Mesenchymal stem cell (in vitro differentiated cells and primary cell): ENCODE results near the gene HOXC5.

Experiments used
- DNase-seq: peaks from one replicate; pipeline ENCODE4 v3.0.0-alpha.2; 2013
- H2AFZ ChIP-seq: one replicate; pipeline ENCODE4 v1.6.1; 2013; ENCODE audit warnings: low read depth, mild to moderate bottlenecking, control low read depth, inconsistent platforms, low read length, moderate library complexity
- H2AK5ac ChIP-seq: 2 replicates; pipeline ENCODE4 v1.6.1; 2013; ENCODE audit warnings: low read length, moderate library complexity, mild to moderate bottlenecking, inconsistent platforms; ENCODE audit not compliant: severe bottlenecking
- H2BK120ac ChIP-seq: one replicate; pipeline ENCODE4 v1.6.1; 2013; ENCODE audit warnings: low read depth, mild to moderate bottlenecking, inconsistent platforms, low read length, moderate library complexity
- H2BK12ac ChIP-seq, 2 experiments: one replicate each; pipeline ENCODE4 v1.6.1; 2013; ENCODE audit warnings: inconsistent platforms in 2 of 2, low read length in 2 of 2, mild to moderate bottlenecking in 2 of 2, moderate library complexity in 2 of 2, control low read depth in 1 of 2
- H2BK15ac ChIP-seq: one replicate; pipeline ENCODE4 v1.6.1; 2013; ENCODE audit warnings: mild to moderate bottlenecking, low read depth, inconsistent platforms; ENCODE audit not compliant: poor library complexity, severe bottlenecking
- H2BK5ac ChIP-seq: 2 replicates; pipeline ENCODE4 v1.6.1; 2013; ENCODE audit warnings: low read depth, mild to moderate bottlenecking, low read length, control low read depth, inconsistent platforms; ENCODE audit not compliant: poor library complexity, severe bottlenecking
- H3K14ac ChIP-seq, 2 experiments: one replicate each; pipeline ENCODE4 v1.6.1; 2013; ENCODE audit warnings: inconsistent platforms in 2 of 2, low read length in 2 of 2, control low read depth in 1 of 2, mild to moderate bottlenecking in 1 of 2, moderate library complexity in 1 of 2
- H3K18ac ChIP-seq, 2 experiments: one replicate each; pipeline ENCODE4 v1.6.1; 2013; ENCODE audit warnings: inconsistent platforms in 2 of 2, low read length in 2 of 2, control low read depth in 1 of 2, low read depth in 1 of 2, mild to moderate bottlenecking in 1 of 2
- H3K23ac ChIP-seq, 2 experiments: one replicate each; pipeline ENCODE4 v1.6.1; 2013; ENCODE audit warnings: inconsistent platforms in 2 of 2, low read length in 2 of 2, mild to moderate bottlenecking in 2 of 2, moderate library complexity in 2 of 2, control low read depth in 1 of 2
- H3K27ac ChIP-seq: 2 replicates; pipeline ENCODE4 v1.5.1; 2013; ENCODE audit warnings: mild to moderate bottlenecking, moderate library complexity, low read length, control low read depth, inconsistent platforms; ENCODE audit not compliant: poor library complexity, severe bottlenecking
- H3K27me3 ChIP-seq, 2 experiments: 2 replicates each; pipeline versions ENCODE4 v1.6.1 to v1.7.0; 2013; ENCODE audit warnings: low read length in 2 of 2, mild to moderate bottlenecking in 2 of 2, moderate library complexity in 2 of 2, control low read depth in 1 of 2, inconsistent platforms in 1 of 2; ENCODE audit not compliant: control insufficient read depth in 1 of 2, insufficient read depth in 1 of 2
- H3K36me3 ChIP-seq, 2 experiments: 2 replicates each; pipeline versions ENCODE4 v1.6.1 to v1.7.0; 2013; ENCODE audit warnings: low read length in 2 of 2, control low read depth in 1 of 2, inconsistent platforms in 1 of 2, low read depth in 1 of 2, mild to moderate bottlenecking in 1 of 2; ENCODE audit not compliant: insufficient read depth in 2 of 2, control insufficient read depth in 1 of 2
- H3K4ac ChIP-seq, 2 experiments: one replicate each; pipeline ENCODE4 v1.6.1; 2013; ENCODE audit warnings: inconsistent platforms in 2 of 2, low read length in 2 of 2, mild to moderate bottlenecking in 2 of 2, moderate library complexity in 2 of 2, control low read depth in 1 of 2, low read depth in 1 of 2
- H3K4me1 ChIP-seq: 2 replicates; pipeline ENCODE4 v1.6.1; 2013; ENCODE audit warnings: low read depth, low read length, control low read depth; ENCODE audit not compliant: control insufficient read depth, insufficient read depth
- H3K4me2 ChIP-seq: 2 replicates; pipeline ENCODE4 v1.6.1; 2013; ENCODE audit warnings: low read length, mild to moderate bottlenecking, inconsistent platforms; ENCODE audit not compliant: poor library complexity, severe bottlenecking
- H3K4me3 ChIP-seq, 2 experiments: 2 replicates each; pipeline versions ENCODE4 v1.5.1 to v1.7.0; 2013; ENCODE audit warnings: low read length in 2 of 2, mild to moderate bottlenecking in 2 of 2, control low read depth in 1 of 2, low read depth in 1 of 2; ENCODE audit not compliant: insufficient read depth in 1 of 2
- H3K79me1 ChIP-seq: replicated peaks from 2 replicates; pipeline ENCODE4 v1.6.1; 2013; ENCODE audit warnings: mild to moderate bottlenecking, control low read depth, low read length, inconsistent platforms; ENCODE audit not compliant: poor library complexity, severe bottlenecking
- H3K9ac ChIP-seq: 2 replicates; pipeline ENCODE4 v1.7.0; 2013; ENCODE audit warnings: mild to moderate bottlenecking, low read length, moderate library complexity
- H3K9me3 ChIP-seq: 2 replicates; pipeline ENCODE4 v1.7.0; 2013; ENCODE audit warnings: mild to moderate bottlenecking, low read length; ENCODE audit not compliant: control insufficient read depth
- H4K8ac ChIP-seq: one replicate; pipeline ENCODE4 v1.6.1; 2013; ENCODE audit warnings: inconsistent platforms, mild to moderate bottlenecking, low read length, moderate library complexity
- H4K91ac ChIP-seq: one replicate; pipeline ENCODE4 v1.6.1; 2013; ENCODE audit warnings: mild to moderate bottlenecking, low read length, inconsistent platforms
- WGBS: methylation state at CpG from one replicate; pipeline ENCODE4 v1.1.7; 2013; ENCODE audit warnings: mixed read lengths; 5-methylcytosine and 5-hydroxymethylcytosine counted together

Gene HOXC5

DNA sequence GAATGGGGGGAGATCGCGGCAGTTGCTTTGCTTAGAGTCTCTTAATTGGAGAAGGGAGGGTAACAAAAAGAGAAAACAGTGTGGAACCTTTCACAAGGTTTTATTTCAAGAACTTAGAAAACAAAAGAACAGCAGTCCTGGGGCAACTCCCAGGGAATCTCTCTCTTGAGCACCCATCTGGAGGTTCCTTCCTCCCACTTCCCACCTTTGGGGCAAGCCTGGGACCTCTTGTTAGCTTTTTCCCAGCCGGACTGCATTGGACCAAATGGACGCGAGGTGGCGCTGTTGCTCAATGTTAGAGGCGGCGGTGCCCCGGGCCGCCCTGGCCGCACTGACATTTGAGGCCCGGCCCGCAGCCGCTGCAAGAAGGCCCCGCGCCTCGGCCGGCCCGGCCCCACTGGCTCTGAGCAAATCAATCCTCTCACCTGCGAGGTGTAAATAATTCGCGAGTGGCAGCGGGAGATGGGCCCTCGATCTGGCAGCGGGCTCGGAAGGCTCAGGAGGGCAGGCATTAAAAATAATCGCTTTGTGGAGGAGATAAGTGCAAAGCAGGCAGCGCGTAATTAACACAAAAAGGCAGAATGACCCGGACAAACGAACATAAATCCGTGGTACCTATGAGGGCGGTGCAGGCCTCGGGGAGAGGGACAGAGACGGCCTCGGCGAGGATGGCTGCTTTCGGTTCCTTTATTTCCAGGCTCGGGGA, 26.8 kb upstream of the HOXC5 start:
- H3K4me3 ChIP-seq, result peak overlapping the region; percentile 42 to 86
- H3K4ac ChIP-seq, result peak overlapping the region; percentile 21 to 78
- peak overlapping the region; percentile 0 for H4K8ac ChIP-seq
- peak overlapping the region in 1 of 2 experiments; percentile 76 for H2BK12ac ChIP-seq
- H3K79me1 ChIP-seq, result no peaks in the 10 kb centered on the region
- H3K9ac ChIP-seq, result peak overlapping the region; percentile 98
- H3K9me3 ChIP-seq, result no peaks in the 10 kb centered on the region
- peak overlapping the region; percentile 22 for H2BK120ac ChIP-seq
- peak overlapping the region in 1 of 2 experiments; percentile 96 for H3K23ac ChIP-seq
- peak overlapping the region; percentile 86 for H2BK15ac ChIP-seq
- H2AFZ ChIP-seq, result no peak overlapping the region
- peak overlapping the region; percentile 80 to 89 for H3K18ac ChIP-seq
- peak overlapping the region; percentile 54 for H2AK5ac ChIP-seq
- no peak overlapping the region for H4K91ac ChIP-seq
- no peaks in the 10 kb centered on the region for H3K27me3 ChIP-seq
- no peak overlapping the region for H2BK5ac ChIP-seq
- H3K36me3 ChIP-seq, result peaks cover 0 to 3% of the 10 kb centered on the region in 2 experiments
- H3K27ac ChIP-seq, result peak overlapping the region; percentile 81
- H3K14ac ChIP-seq, result no peak overlapping the region
- H3K4me1 ChIP-seq, result peaks cover 36% of the 10 kb centered on the region
- DNase-seq, result peak; percentile 89
- 10% methylated on average over 37 of the region's 39 CpGs for WGBS
- peak overlapping the region; percentile 77 for H3K4me2 ChIP-seq

DNA sequence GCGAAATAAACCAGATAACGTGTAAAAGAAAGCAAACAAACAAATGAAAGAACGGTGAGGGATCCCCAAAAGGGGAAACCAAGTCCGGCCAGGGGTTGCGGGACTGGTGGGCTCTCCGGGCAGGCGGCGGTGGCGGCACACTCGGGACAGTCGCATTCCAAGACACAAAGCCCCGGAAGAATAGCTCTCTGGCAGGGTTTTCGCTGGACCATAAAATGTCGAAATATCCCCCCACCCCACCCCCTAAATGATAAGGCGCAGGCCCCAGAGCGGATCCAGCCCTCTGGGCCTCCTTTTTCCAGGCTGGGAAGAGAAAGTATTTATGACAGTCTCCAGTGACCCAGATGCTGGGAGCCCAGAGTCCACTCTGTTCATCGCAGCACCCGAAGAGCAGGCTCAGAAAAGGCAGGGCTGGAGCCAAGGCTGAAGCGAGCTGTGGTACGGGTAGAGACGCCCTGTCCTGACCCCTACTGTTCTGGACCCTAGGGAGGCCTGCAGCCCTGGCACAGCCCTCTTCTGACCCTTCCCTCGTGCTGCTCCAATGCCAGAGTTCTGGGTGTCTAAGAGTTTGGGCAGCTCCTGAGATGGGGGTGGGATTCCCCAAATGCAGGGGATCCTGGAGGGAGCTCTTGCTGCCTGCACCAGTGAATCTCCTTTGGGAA, 26.2 kb upstream of the HOXC5 start:
- Histone ChIP-seq H3K4me2 (peak overlapping the region; percentile 77), H3K27ac (peak overlapping the region; percentile 30), H2AK5ac (peak overlapping the region; percentile 54), H4K91ac (peak overlapping the region; percentile 10), H3K36me3 (peaks cover 0 to 3% of the 10 kb centered on the region in 2 experiments), H3K9ac (peak overlapping the region; percentile 98), H3K18ac (peak overlapping the region; percentile 80 to 89), H2BK120ac (peak overlapping the region; percentile 39), H3K4ac (peak overlapping the region; percentile 2 to 78), H3K4me1 (peaks cover 36% of the 10 kb centered on the region), H3K23ac (peak overlapping the region in 1 of 2 experiments; percentile 96), H2BK5ac (no peak overlapping the region), H3K4me3 (peak overlapping the region; percentile 34 to 86), H3K14ac (peak overlapping the region in 1 of 2 experiments; percentile 5), H3K9me3 (no peaks in the 10 kb centered on the region), H3K27me3 (no peaks in the 10 kb centered on the region), H2BK15ac (peak overlapping the region; percentile 86), H2BK12ac (peak overlapping the region in 1 of 2 experiments; percentile 10), H4K8ac (peak overlapping the region; percentile 16), H3K79me1 (no peaks in the 10 kb centered on the region), H2AFZ (no peak overlapping the region)
- 19% methylated on average over 22 of the region's 22 CpGs for WGBS
- DNase-seq, result peak; percentile 65

DNA sequence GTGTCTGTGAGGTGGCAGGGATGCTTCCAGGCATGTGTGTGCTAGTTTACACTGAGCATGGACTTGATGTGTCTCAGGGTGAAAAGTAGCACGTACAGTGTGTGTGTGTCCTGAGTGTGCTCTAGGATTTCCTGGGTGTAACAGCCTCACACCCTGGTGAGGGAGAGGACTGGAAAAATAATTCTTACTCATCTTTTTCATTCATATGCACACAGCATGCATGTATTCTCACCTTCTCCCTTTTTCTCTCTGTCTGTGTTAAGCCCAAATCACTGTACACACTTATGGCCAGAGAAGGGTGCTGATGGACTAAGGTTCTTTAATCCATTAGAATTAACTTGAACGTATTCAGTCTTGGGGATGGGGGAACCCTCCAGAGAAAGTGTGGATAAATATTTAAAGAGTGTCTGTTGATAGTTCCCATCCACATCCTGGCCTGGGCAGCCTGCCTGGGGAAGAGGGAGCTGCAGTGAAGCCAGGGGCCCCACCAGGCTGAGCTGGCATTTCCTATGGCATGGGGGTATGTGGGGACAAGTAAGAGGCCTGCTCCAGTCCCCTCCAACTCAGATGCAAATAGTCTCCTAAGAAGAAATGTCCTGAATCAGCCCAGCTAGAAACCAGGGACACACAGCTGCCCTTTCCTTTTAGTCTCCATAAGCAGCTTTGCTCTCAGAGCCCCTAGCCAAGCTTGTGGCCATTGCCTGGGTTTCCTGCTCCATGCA, 25.2 kb upstream of the HOXC5 start:
- Histone ChIP-seq H3K9me3 (no peaks in the 10 kb centered on the region), H3K4me1 (peaks cover 35% of the 10 kb centered on the region), H3K4me3 (peak overlapping the region in 1 of 2 experiments; percentile 86), H2AFZ (no peak overlapping the region), H3K36me3 (peaks cover 0 to 3% of the 10 kb centered on the region in 2 experiments), H3K23ac (no peak overlapping the region), H3K79me1 (no peaks in the 10 kb centered on the region), H4K91ac (peak overlapping the region; percentile 90), H4K8ac (peak overlapping the region; percentile 72), H3K27me3 (no peaks in the 10 kb centered on the region), H3K4me2 (peak overlapping the region; percentile 52), H2BK12ac (peak overlapping the region; percentile 75 to 92), H2BK5ac (no peak overlapping the region), H3K4ac (peak overlapping the region; percentile 40 to 66), H3K14ac (peak overlapping the region in 1 of 2 experiments; percentile 44), H2BK120ac (peak overlapping the region; percentile 92), H3K27ac (peak overlapping the region; percentile 59), H3K9ac (peak overlapping the region; percentile 98), H2BK15ac (no peak overlapping the region), H2AK5ac (peak overlapping the region; percentile 93), H3K18ac (peak overlapping the region; percentile 82 to 91)
- WGBS, result 48% methylated on average over 2 of the region's 2 CpGs
- peak; percentile 33 for DNase-seq
